ENCODE data around the gene GPC5. TPM values are rescaled to one million over a fixed set of nuclear protein-coding genes. Genes with fewer than 3 reads are reported as not detected.

Gene GPC5
- total RNA-seq, 1 donor from 2014 or later = 10.2 TPM

DNA sequence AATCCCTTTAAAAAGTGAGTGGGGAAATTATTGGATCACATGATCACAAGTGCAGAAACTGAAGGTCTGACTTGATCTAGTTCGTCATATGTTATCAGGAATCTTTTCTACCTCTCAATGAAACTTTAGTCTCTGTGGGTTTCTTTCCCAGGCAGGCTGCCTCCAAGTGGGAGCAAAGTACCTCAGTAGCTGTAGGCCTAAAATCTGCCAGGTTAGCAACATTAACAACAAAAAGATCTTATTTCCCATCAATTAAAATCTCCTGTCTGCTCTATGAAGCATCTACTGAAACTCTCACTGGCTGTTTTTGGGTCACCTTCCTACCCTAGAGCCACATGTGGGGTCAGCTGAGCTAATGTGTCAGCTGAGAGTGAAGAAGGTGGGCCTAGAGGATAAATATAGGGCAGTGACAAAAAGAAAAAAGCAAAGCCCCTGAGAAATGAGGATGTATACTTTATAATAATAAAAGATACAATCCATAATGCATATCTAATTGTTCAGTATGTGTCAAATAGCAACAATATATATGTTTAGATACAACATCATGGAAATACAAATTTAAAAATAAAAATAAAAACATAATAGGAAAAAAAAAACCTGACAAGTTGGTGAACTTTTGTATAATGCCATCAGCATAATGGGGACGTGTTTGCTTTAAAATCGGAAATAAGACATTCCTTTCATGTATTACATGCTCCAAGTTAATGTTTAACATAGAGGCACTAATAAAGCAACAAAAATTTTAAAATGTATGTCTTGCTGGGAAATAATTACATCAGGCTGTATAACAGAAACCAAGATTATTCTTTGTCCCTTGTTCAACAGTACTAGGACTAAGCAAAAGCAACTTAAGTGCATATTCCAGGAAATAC lies 141.1 kb downstream of the GPC5 start:
- Mint-ChIP-seq H3K27ac (ENCODE audit: unreplicated experiment) (no peak overlapping the region), H3K4me3 (ENCODE audit: unreplicated experiment) (no peak overlapping the region), H3K4me1 (ENCODE audit: low read depth, unreplicated experiment) (peaks cover under 1% of the 10 kb centered on the region), H3K36me3 (ENCODE audit: unreplicated experiment) (no peaks in the 10 kb centered on the region), H3K27me3 (ENCODE audit: unreplicated experiment) (no peaks in the 10 kb centered on the region), H3K9me3 (ENCODE audit: unreplicated experiment) (no peaks in the 10 kb centered on the region)
- no peak for DNase-seq
- TF ChIP-seq, protein P1, sequence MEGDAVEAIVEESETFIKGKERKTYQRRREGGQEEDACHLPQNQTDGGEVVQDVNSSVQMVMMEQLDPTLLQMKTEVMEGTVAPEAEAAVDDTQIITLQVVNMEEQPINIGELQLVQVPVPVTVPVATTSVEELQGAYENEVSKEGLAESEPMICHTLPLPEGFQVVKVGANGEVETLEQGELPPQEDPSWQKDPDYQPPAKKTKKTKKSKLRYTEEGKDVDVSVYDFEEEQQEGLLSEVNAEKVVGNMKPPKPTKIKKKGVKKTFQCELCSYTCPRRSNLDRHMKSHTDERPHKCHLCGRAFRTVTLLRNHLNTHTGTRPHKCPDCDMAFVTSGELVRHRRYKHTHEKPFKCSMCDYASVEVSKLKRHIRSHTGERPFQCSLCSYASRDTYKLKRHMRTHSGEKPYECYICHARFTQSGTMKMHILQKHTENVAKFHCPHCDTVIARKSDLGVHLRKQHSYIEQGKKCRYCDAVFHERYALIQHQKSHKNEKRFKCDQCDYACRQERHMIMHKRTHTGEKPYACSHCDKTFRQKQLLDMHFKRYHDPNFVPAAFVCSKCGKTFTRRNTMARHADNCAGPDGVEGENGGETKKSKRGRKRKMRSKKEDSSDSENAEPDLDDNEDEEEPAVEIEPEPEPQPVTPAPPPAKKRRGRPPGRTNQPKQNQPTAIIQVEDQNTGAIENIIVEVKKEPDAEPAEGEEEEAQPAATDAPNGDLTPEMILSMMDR (IDR thresholded peaks at IDR 0.05; ENCODE audit: partially characterized antibody, unreplicated experiment) = no peak

DNA sequence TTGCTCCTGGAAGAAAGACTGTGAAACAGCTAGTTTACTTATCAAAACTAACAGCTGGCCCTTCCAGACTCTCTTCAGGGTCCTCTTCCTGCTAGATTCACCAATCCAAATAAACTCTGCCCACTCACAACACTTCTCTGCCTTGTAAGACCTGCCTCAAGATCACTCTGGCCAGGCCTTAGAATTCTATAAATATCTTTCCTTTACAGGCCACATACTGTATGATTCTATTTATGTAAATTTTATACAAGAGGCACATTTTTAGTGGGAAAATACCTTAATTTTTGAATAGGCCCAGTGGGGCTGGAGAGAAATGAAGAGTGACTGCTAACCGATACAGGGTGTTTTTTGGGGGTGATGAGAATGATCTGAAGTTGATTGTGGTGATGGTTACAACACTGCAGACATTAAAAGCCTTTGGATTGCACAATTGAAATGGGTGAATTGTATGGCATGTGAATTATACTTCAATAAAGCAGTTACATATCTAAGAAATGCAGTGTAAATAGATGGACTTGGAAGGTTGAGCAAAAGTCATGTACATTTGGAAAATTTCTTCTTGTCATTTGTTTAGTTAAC lies 141.8 kb downstream of the GPC5 start:
- H3K36me3 Mint-ChIP-seq (ENCODE audit: unreplicated experiment) = no peaks in the 10 kb centered on the region
- TF ChIP-seq, protein P1 (IDR thresholded peaks at IDR 0.05; ENCODE audit: partially characterized antibody, unreplicated experiment) = no peak
- no peaks in the 10 kb centered on the region for H3K9me3 Mint-ChIP-seq (ENCODE audit: unreplicated experiment)
- no peak overlapping the region for H3K27ac Mint-ChIP-seq (ENCODE audit: unreplicated experiment)
- no peak for DNase-seq
- H3K27me3 Mint-ChIP-seq (ENCODE audit: unreplicated experiment) = no peaks in the 10 kb centered on the region
- no peak overlapping the region for H3K4me3 Mint-ChIP-seq (ENCODE audit: unreplicated experiment)
- peaks cover 3% of the 10 kb centered on the region for H3K4me1 Mint-ChIP-seq (ENCODE audit: low read depth, unreplicated experiment)

DNA sequence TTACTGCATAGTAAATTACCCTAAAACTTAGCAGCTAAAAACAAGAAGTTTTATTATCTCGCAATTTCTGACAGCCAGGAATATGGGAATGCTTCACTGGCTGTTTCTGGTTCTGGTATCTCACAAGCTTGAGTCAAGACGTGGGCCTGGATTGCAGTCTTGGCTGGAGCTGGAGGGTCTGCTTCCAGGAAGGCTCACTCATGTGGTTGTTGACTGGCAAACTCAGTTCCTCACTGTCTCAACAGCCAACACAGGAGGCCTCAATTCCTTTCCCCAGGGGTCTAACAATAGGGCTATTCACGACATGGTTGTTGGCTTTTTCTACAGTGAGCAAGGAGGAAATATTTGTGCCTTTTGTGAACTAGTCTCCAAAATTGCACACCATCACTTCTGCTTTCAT lies 146.3 kb downstream of the GPC5 start:
- Mint-ChIP-seq H3K4me3 (ENCODE audit: unreplicated experiment) (no peak overlapping the region), H3K4me1 (ENCODE audit: low read depth, unreplicated experiment) (peaks cover 3% of the 10 kb centered on the region), H3K9me3 (ENCODE audit: unreplicated experiment) (no peaks in the 10 kb centered on the region)

DNA sequence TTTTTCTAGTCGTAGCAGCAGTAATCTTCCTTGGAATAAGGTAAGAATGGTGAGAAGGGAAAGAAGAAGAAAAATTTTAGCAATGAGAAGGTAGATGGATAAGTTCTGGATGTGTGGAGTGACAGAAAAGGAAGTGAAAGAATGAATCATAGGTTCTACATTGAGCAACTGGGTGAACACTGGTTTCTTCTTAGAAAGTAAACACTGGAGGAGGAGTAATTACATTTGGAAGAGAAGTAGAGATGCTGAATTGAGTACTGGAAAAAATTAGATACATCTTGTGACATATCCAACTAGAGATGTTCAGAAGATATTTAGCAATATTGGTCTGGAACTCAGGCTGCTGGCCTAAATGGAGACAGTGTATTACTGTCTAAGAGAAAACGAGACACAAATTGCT lies 148.5 kb downstream of the GPC5 start:
- Mint-ChIP-seq H3K9me3 (ENCODE audit: unreplicated experiment) (no peaks in the 10 kb centered on the region), H3K27me3 (ENCODE audit: unreplicated experiment) (peaks cover 2% of the 10 kb centered on the region), H3K27ac (ENCODE audit: unreplicated experiment) (no peak overlapping the region), H3K4me3 (ENCODE audit: unreplicated experiment) (no peak overlapping the region), H3K4me1 (ENCODE audit: low read depth, unreplicated experiment) (peaks cover 3% of the 10 kb centered on the region), H3K36me3 (ENCODE audit: unreplicated experiment) (no peaks in the 10 kb centered on the region)
- no peak for DNase-seq
- TF ChIP-seq, protein P1 (IDR thresholded peaks at IDR 0.05; ENCODE audit: partially characterized antibody, unreplicated experiment) = no peak

More for the DNA sequence above, 146.3 kb downstream of the GPC5 start:
- TF ChIP-seq, protein P1 (IDR thresholded peaks at IDR 0.05; ENCODE audit: partially characterized antibody, unreplicated experiment) = no peak
- peak; percentile 39 for DNase-seq
- no peak overlapping the region for H3K27ac Mint-ChIP-seq (ENCODE audit: unreplicated experiment)
- no peaks in the 10 kb centered on the region for H3K36me3 Mint-ChIP-seq (ENCODE audit: unreplicated experiment)
- peaks cover 2% of the 10 kb centered on the region for H3K27me3 Mint-ChIP-seq (ENCODE audit: unreplicated experiment)

DNA sequence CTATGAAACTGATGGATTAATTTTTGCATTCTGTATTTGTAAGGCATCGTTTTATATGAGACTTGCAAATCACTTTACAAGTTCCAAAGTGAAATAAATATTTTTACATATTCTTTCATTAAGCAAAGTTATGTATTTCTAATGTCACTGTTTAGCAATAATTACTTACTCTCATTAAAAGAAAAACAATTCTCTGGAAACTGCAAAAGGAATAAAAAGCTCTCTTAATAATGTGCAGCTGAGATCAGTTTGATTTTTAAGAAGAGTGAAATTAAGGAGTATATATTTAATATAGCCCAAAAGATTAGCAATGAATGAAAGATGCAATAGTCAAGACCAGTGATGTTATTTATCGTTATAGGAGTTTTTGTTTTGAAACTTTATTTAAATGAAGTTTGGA lies 155.2 kb downstream of the GPC5 start:
- no peaks in the 10 kb centered on the region for H3K9me3 Mint-ChIP-seq (ENCODE audit: unreplicated experiment)
- H3K4me3 Mint-ChIP-seq (ENCODE audit: unreplicated experiment) = no peak overlapping the region
- DNase-seq = no peak
- H3K27ac Mint-ChIP-seq (ENCODE audit: unreplicated experiment) = no peak overlapping the region
- no peaks in the 10 kb centered on the region for H3K4me1 Mint-ChIP-seq (ENCODE audit: low read depth, unreplicated experiment)
- TF ChIP-seq, protein P1 (IDR thresholded peaks at IDR 0.05; ENCODE audit: partially characterized antibody, unreplicated experiment) = no peak
- H3K36me3 Mint-ChIP-seq (ENCODE audit: unreplicated experiment) = no peaks in the 10 kb centered on the region
- H3K27me3 Mint-ChIP-seq (ENCODE audit: unreplicated experiment) = no peaks in the 10 kb centered on the region

All from glutamatergic neuron (in vitro differentiated cells).